H1 (cell line): ENCODE results near the gene TARS3. TPM values are rescaled to one million over a fixed set of nuclear protein-coding genes. Genes with fewer than 3 reads are reported as not detected.

Experiments used
- CTCF ChIA-PET: fragments of 300-600 bp; sonication (Branson Sonifier 250); formaldehyde crosslinking; loops from one replicate; lab custom pipeline; 2021; ENCODE audit not compliant: partially characterized antibody; lab: Charles Lee
- POLR2A ChIA-PET: fragments of 300-600 bp; sonication (Branson Sonifier 250); formaldehyde crosslinking; loops from one replicate; lab custom pipeline; 2021; ENCODE audit warnings: inconsistent platforms; ENCODE audit not compliant: partially characterized antibody; lab: Charles Lee
- DNase-seq, 2 experiments: peaks; one replicate each; pipeline versions ENCODE4 v3.0.0 to v3.0.0-alpha.2; 2010 to 2022; ENCODE audit warnings: low spot score in 2 of 2, low read depth in 1 of 2, mixed read lengths in 1 of 2
- FAIRE-seq: peaks from 2 replicates; lab custom pipeline; 2011; peaks lifted over from hg19 to GRCh38; lab: Jason Lieb, UNC
- H2AFZ ChIP-seq: 2 replicates; pipeline ENCODE4 v1.8.1; 2012; ENCODE audit warnings: low read length, inconsistent platforms
- H2AK5ac ChIP-seq: 2 replicates; pipeline ENCODE4 v1.6.1; 2013; ENCODE audit warnings: low read depth, low read length
- H2BK120ac ChIP-seq: replicated peaks from 2 replicates; pipeline ENCODE3; 2013; ENCODE audit warnings: low read depth, low read length, inconsistent platforms
- H2BK12ac ChIP-seq: 2 replicates; pipeline ENCODE4 v1.6.1; 2013; ENCODE audit warnings: low read depth, low read length
- H2BK15ac ChIP-seq: 2 replicates; pipeline ENCODE4 v1.6.1; 2013; ENCODE audit warnings: low read length
- H2BK20ac ChIP-seq: 2 replicates; pipeline ENCODE4 v1.6.1; 2013; ENCODE audit warnings: low read length
- H2BK5ac ChIP-seq: 2 replicates; pipeline ENCODE4 v1.6.1; 2013; ENCODE audit warnings: low read depth, low read length
- H3K14ac ChIP-seq: 2 replicates; pipeline ENCODE4 v1.6.1; 2013; ENCODE audit warnings: inconsistent platforms; ENCODE audit not compliant: insufficient read length
- H3K18ac ChIP-seq: 2 replicates; pipeline ENCODE4 v1.6.1; 2013; ENCODE audit warnings: low read length; ENCODE audit errors: extremely low read depth
- H3K23ac ChIP-seq: 2 replicates; pipeline ENCODE4 v1.6.1; 2013; ENCODE audit warnings: inconsistent platforms; ENCODE audit not compliant: insufficient read length
- H3K23me2 ChIP-seq: 2 replicates; pipeline ENCODE4 v1.6.1; 2013; ENCODE audit warnings: low read depth, low read length
- H3K27ac ChIP-seq: 2 replicates; pipeline ENCODE4 v1.6.1; 2011; ENCODE audit warnings: low read depth, low read length, inconsistent platforms
- H3K27me3 ChIP-seq, 4 experiments: replicated peaks in 1 of 4; 1 replicate in 1 of 4; 2 replicates in 3 of 4; pipeline versions ENCODE4 v1.6.1 to v1.8.1; 2011 to 2013; ENCODE audit warnings: low read length in 3 of 4, mild to moderate bottlenecking in 3 of 4, inconsistent platforms in 2 of 4, mixed read lengths in 2 of 4, moderate library complexity in 1 of 4; ENCODE audit not compliant: control insufficient read depth in 3 of 4, insufficient read depth in 3 of 4; ENCODE audit errors: extremely low read depth in 1 of 4
- H3K36me3 ChIP-seq, 4 experiments: 2 replicates each; pipeline versions ENCODE4 v1.6.1 to v1.8.1; 2011 to 2013; ENCODE audit warnings: mild to moderate bottlenecking in 4 of 4, low read length in 3 of 4, moderate library complexity in 2 of 4, control low read depth in 1 of 4, inconsistent platforms in 1 of 4; ENCODE audit not compliant: insufficient read depth in 4 of 4, control insufficient read depth in 2 of 4
- H3K4ac ChIP-seq: replicated peaks from 2 replicates; pipeline ENCODE3; 2013; ENCODE audit warnings: low read length, low read depth, mixed read lengths, inconsistent platforms; ENCODE audit not compliant: insufficient read length
- H3K4me1 ChIP-seq, 4 experiments: replicated peaks in 1 of 4; 1 replicate in 1 of 4; 2 replicates in 3 of 4; pipeline versions ENCODE4 v1.6.1 to v1.8.1; 2011 to 2013; ENCODE audit warnings: low read length in 3 of 4, inconsistent platforms in 2 of 4, mixed read lengths in 1 of 4; ENCODE audit not compliant: insufficient read depth in 4 of 4, control insufficient read depth in 3 of 4
- H3K4me2 ChIP-seq, 2 experiments: 2 replicates each; pipeline versions ENCODE4 v1.6.1 to v1.8.1; 2011 to 2013; ENCODE audit warnings: low read depth in 2 of 2, low read length in 2 of 2, control low read depth in 1 of 2, inconsistent platforms in 1 of 2, mild to moderate bottlenecking in 1 of 2; ENCODE audit not compliant: insufficient read depth in 1 of 2
- H3K4me3 ChIP-seq, 4 experiments: fragments of 200-600, 300-600 bp in 1 of 4; sonication (generic), shearing (Covaris generic), sonication (Bioruptor Twin) in 1 of 4; 2 replicates each; pipeline versions ENCODE4 v1.5.1 to v1.8.1; 2011 to 2016; ENCODE audit warnings: low read length in 4 of 4, low read depth in 3 of 4, control low read depth in 2 of 4, inconsistent platforms in 2 of 4, mild to moderate bottlenecking in 2 of 4, mixed read lengths in 1 of 4, moderate library complexity in 1 of 4; ENCODE audit not compliant: insufficient read depth in 2 of 4; ENCODE audit errors: extremely low read depth in 1 of 4
- H3K56ac ChIP-seq: replicated peaks from 2 replicates; pipeline ENCODE3; 2013; ENCODE audit warnings: low read depth, mild to moderate bottlenecking, mixed read lengths, low read length, inconsistent platforms; ENCODE audit not compliant: insufficient read length
- H3K79me1 ChIP-seq: 2 replicates; pipeline ENCODE4 v1.6.1; 2013; ENCODE audit warnings: low read depth, low read length, control low read depth
- H3K79me2 ChIP-seq, 2 experiments: 2 replicates each; pipeline versions ENCODE4 v1.6.1 to v1.8.1; 2012 to 2013; ENCODE audit warnings: low read length in 2 of 2, mild to moderate bottlenecking in 2 of 2, inconsistent platforms in 1 of 2; ENCODE audit not compliant: insufficient read depth in 2 of 2, control insufficient read depth in 1 of 2
- H3K9ac ChIP-seq, 4 experiments: replicated peaks in 1 of 4; 1 replicate in 1 of 4; 2 replicates in 3 of 4; pipeline versions ENCODE4 v1.6.1 to v1.8.1; 2011 to 2013; ENCODE audit warnings: low read depth in 3 of 4, low read length in 3 of 4, control low read depth in 2 of 4, mild to moderate bottlenecking in 2 of 4, moderate library complexity in 2 of 4, inconsistent platforms in 1 of 4; ENCODE audit errors: extremely low read depth in 1 of 4
- H3K9me3 ChIP-seq, 2 experiments: 2 replicates each; pipeline versions ENCODE4 v1.6.1 to v1.8.1; 2012 to 2013; ENCODE audit warnings: mild to moderate bottlenecking in 2 of 2, moderate library complexity in 2 of 2, control low read depth in 1 of 2, inconsistent platforms in 1 of 2, low read depth in 1 of 2, low read length in 1 of 2, mixed read lengths in 1 of 2; ENCODE audit not compliant: insufficient read depth in 2 of 2
- H4K20me1 ChIP-seq, 2 experiments: replicated peaks in 1 of 2; 2 replicates each; pipeline versions ENCODE3 to v1.8.1; 2011 to 2013; ENCODE audit warnings: inconsistent platforms in 2 of 2, low read length in 2 of 2, mild to moderate bottlenecking in 1 of 2; ENCODE audit not compliant: insufficient read depth in 2 of 2, control insufficient read depth in 1 of 2
- H4K5ac ChIP-seq: 2 replicates; pipeline ENCODE4 v1.6.1; 2013; ENCODE audit warnings: low read length, low read depth, mixed read lengths, inconsistent platforms; ENCODE audit not compliant: insufficient read length
- H4K8ac ChIP-seq: 2 replicates; pipeline ENCODE4 v1.8.0; 2013; ENCODE audit warnings: mild to moderate bottlenecking, moderate library complexity, low read length, inconsistent platforms; ENCODE audit not compliant: insufficient read depth; ENCODE audit errors: extremely low read depth
- H4K91ac ChIP-seq: replicated peaks from 2 replicates; pipeline ENCODE3; 2013; ENCODE audit warnings: low read length, mixed read lengths, inconsistent platforms; ENCODE audit not compliant: insufficient read length
- CTCF ChIP-seq, 3 experiments: IDR thresholded peaks; 1 replicate in 2 of 3; 2 replicates in 1 of 3; pipeline versions ENCODE4 v1.5.1 to v1.6.1; 2011; ENCODE audit warnings: low read length in 3 of 3, mild to moderate bottlenecking in 3 of 3, inconsistent platforms in 2 of 3, low read depth in 1 of 3, moderate library complexity in 1 of 3; ENCODE audit not compliant: insufficient read depth in 1 of 3; ENCODE audit errors: control extremely low read depth in 1 of 3
- RAD21 ChIP-seq, 2 experiments: IDR thresholded peaks in 1 of 2; conservative IDR thresholded peaks in 1 of 2; 2 replicates each; pipeline ENCODE4 v1.6.1; 2011; ENCODE audit warnings: low read depth in 2 of 2, low read length in 2 of 2, improper control_type of control experiment in 1 of 2, inconsistent platforms in 1 of 2, mild to moderate bottlenecking in 1 of 2, moderate library complexity in 1 of 2
- SAP30 ChIP-seq: fragments of 300-600 bp; sonication (generic); IDR thresholded peaks from 2 replicates; pipeline ENCODE4 v1.7.1; 2012; ENCODE audit warnings: low read length, moderate library complexity, mild to moderate bottlenecking, inconsistent platforms; ENCODE audit not compliant: insufficient read depth, insufficient replicate concordance
- WGBS, 2 experiments: shearing (Covaris generic) in 1 of 2; methylation state at CpG; one replicate each; pipeline versions ENCODE4 v1.1.6 to v1.1.7; 2013 to 2015; ENCODE audit warnings: low lambda C conversion rate in 2 of 2, mixed read lengths in 2 of 2, inconsistent platforms in 1 of 2, low coverage in 1 of 2, missing lambda C conversion rate in 1 of 2; ENCODE audit not compliant: insufficient replicate concordance in 2 of 2, insufficient coverage in 1 of 2, insufficient read length in 1 of 2; ENCODE audit errors: extremely low coverage in 1 of 2, missing lambda C conversion rate in 1 of 2; 5-methylcytosine and 5-hydroxymethylcytosine counted together
- polyA plus RNA-seq, 7 experiments: library from polyadenylated mRNA; depleted of rRNA in 3 of 7; stranded (reverse) in 5 of 7; unstranded in 2 of 7; fragments of >200 nt in 5 of 7; fragments of 200-250 nt in 2 of 7; gene quantifications; 1 replicate in 5 of 7; 2 replicates in 1 of 7; 4 replicates in 1 of 7; pipeline versions ENCODE4 v1.2.1 to v1.2.3, GENCODE V29; 2011 to 2013; ENCODE audit warnings: missing spikeins in 2 of 7, mixed read lengths in 2 of 7
- total RNA-seq: library from RNA; stranded (reverse); fragmentation: NEBNext Ultra II Directional; extraction: Animal tissue kit (Norgen Biotek cat#: 25700); gene quantifications from 2 replicates; pipeline ENCODE4 v1.2.1, GENCODE V29; 2021

TARS3 gene
- total and polyA plus RNA-seq, 2 of the 8 experiments (the other 6 are each of a cell fraction or from before 2014, with no cell fraction given) = 2.1 to 13.9 TPM

GRCh38 chr15:101664303-101664913 is 59.9 kb downstream of the TARS3 start:
- no peak overlapping the region for H2BK120ac ChIP-seq
- no peak overlapping the region for H4K5ac ChIP-seq
- no peaks in the 10 kb centered on the region for H3K79me1 ChIP-seq
- no peaks in the 10 kb centered on the region for H3K36me3 ChIP-seq
- H3K27me3 ChIP-seq = no peaks in the 10 kb centered on the region
- H3K9me3 ChIP-seq = no peaks in the 10 kb centered on the region
- POLR2A ChIA-PET = no interaction called here
- no peaks in the 10 kb centered on the region for H3K79me2 ChIP-seq
- no peaks in the 10 kb centered on the region for H4K20me1 ChIP-seq
- H3K18ac ChIP-seq = no peak overlapping the region
- no peak overlapping the region for H3K27ac ChIP-seq
- CTCF ChIA-PET = interaction anchor here (1.3 kb wide), 1 partner anchor 12 kb away, joined by 3 read pairs; no protein-coding TSS in a partner anchor
- H2BK12ac ChIP-seq = no peak overlapping the region
- H2AK5ac ChIP-seq = no peak overlapping the region
- H2BK20ac ChIP-seq = no peak overlapping the region
- 78% methylated on average over 9 of the region's 9 CpGs; no CpG with 5 or more reads in 1 of the 2 experiments for WGBS, 2 experiments
- no peak overlapping the region for H3K9ac ChIP-seq
- H2AFZ ChIP-seq = no peak overlapping the region
- H2BK5ac ChIP-seq = no peak overlapping the region
- no peaks in the 10 kb centered on the region for H3K4me1 ChIP-seq
- no peak for TF ChIP-seq SAP30
- TF ChIP-seq CTCF (IDR thresholded peaks at IDR 0.05; ENCODE audit: control extremely low read depth in 1 of 3, insufficient read depth in 1 of 3, low read depth in 1 of 3, low read length in 3 of 3) = peak; percentile 19 to 36 (median 29)
- peak in 1 of 2 experiments; percentile 39; a peak in 2 of 4 replicates for TF ChIP-seq RAD21 (IDR thresholded peaks at IDR 0.05 in 1 of 2, conservative IDR thresholded peaks at IDR 0.05 in 1 of 2; ENCODE audit: low read depth in 2 of 2, low read length in 2 of 2)
- H4K8ac ChIP-seq = no peak overlapping the region; the same call in 1 of the 2 replicates
- H3K14ac ChIP-seq = no peak overlapping the region
- FAIRE-seq = no peak
- no peak overlapping the region for H3K56ac ChIP-seq
- H4K91ac ChIP-seq = no peak overlapping the region
- H3K23ac ChIP-seq = no peak overlapping the region
- H3K4me2 ChIP-seq = no peak overlapping the region
- no peak for DNase-seq
- no peaks in the 10 kb centered on the region for H3K23me2 ChIP-seq
- no peak overlapping the region for H3K4me3 ChIP-seq
- no peak overlapping the region for H2BK15ac ChIP-seq
- H3K4ac ChIP-seq = no peak overlapping the region
